Brain pericyte (primary cell): ENCODE results near the gene ZNF407.

Source experiments
- DNase-seq: peaks from one replicate; pipeline ENCODE4 v3.0.0-alpha.2; 2012; ENCODE audit warnings: low read depth, low spot score

The ZNF407 gene

DNA sequence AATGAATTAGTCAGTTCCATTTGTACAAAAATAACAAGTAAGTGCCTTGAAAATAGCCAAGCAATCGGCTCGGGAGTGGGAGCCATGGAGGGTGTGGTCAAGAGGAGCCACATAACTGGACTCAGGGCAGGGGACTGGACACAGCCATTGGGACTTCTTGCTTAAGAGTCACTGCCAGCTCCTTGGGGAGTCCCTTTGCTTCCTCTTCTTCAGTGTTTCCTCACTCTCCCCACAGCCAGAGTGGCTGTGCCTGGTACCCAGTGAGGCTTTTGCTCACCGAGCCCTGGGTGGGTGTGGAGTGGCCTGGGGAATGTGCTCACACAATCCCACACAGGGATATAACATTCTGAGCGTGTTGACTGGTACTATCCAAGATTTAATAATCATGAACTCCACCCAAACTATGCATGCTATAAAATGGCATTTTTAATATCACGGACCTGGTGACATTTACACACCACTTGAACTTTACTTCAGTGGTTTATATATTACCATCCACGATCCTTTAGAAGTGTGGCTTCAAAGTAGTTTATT is 516.6 kb downstream of the ZNF407 start:
- DNase-seq: no peak
